DLD1 (cell line): ENCODE results near the gene YWHAE.
"Not testable (repeated sequence)": the region's sequence is repeated elsewhere in the genome, so short reads cannot be mapped to it uniquely, and the experiment has no call there.

Source experiments
- in situ Hi-C: cut with HindIII; loops from 2 replicates; pipeline ENCODE4 v1.10.0; 2017; ENCODE audit warnings: low sequenced_read_pairs

The YWHAE gene

GRCh38 chr17:1399679-1400512 is at the start of gene YWHAE:
Gene YWHAE (minus strand): TSS chr17:1400222. CDS start chr17:1400110, 112 bp downstream.
- in situ Hi-C loops = no loop called here

DNA sequence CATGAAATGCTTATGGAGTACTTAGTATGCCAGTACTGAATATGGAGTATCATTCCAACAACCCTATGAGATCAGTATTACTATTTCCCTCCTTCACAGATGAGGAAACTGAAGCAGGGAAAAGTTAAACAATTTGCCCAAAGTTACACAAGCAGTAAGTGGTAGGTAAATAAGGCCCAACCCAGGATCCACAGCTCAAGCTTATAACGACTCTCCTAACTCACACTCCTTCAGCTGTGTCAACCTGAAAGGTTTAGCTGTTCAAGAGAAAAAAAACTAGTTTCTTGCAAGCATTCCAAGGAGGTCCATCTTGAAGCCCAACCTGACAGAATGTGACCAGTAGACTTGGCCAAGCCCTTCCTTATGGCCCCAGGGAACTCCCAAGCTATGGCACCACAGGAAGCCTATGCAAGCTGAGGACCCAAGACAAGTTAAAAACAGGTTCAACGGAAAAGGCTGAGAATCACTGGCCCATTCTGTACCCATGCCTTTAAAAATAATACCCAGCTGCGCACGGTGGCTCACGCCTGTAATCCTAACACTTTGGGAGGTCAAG is 49.5 kb upstream of the YWHAE start:
- in situ Hi-C loops = no loop called here

DNA sequence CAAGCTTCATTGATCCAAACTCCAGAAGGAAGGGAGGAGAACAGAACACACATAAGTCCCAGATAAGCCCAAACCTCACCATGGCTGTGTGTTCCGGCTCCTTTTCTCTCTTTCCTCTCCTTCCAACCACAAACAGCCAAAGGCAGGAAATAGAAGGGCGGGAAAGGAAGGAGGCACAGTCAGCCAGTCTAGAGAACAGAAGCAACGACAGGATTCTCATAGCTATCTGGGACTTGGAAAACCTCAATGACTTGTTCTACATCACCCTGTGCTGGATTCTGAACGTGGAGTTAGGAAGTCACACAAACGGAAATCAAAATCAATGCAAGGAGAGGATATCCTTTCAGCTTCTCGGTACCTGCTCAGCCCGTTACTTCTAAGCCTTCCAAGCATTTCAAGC is 47.0 kb upstream of the YWHAE start:
- in situ Hi-C loops = no loop called here

GRCh38 chr17:1446201-1446600 is 46.2 kb upstream of the YWHAE start:
- in situ Hi-C loops = no loop called here

GRCh38 chr17:1445695-1446094 is 45.7 kb upstream of the YWHAE start:
- in situ Hi-C loops = not testable (repeated sequence)

DNA sequence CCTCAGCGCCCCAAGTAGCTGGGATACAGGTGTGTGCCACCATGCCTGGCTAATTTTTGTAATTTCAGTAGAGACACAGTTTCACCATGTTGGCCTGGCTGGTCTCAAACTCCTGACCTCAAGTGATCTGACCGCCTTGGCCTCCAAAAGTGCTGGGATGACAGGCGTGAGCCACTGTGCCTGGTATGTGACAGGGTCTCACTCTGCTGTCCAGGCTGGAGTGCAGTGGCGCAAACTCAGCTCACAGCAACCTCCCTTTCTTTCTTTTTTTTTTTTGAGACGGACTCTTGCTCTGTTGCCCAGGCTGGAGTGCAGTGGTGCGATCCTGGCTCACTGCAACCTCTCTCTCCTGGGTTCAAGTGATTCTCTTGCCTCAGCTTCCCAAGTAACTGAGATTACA is 42.7 kb upstream of the YWHAE start:
- in situ Hi-C loops = not testable (repeated sequence)

GRCh38 chr17:1442187-1442586 is 42.2 kb upstream of the YWHAE start:
- in situ Hi-C loops = no loop called here

DNA sequence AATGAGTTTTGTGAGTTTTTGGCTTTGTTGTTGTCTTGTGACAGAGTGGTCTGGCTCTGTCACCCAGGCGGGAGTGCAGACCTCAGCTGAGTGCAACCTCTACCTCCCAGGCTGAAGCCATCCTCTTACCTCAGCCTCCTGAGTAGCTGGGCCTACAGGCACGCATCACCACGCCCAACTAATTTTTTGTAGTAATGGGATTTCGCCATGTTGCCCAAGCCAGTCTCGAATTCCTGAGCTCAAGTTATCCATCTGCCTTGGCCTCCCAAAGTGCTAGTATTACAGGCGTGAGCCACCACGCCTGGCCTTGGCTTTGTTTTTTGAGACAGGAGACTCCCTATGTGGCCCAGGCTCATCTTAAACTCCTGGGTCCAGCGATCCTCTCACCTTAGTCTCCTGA is 40.9 kb upstream of the YWHAE start:
- in situ Hi-C loops = no loop called here

DNA sequence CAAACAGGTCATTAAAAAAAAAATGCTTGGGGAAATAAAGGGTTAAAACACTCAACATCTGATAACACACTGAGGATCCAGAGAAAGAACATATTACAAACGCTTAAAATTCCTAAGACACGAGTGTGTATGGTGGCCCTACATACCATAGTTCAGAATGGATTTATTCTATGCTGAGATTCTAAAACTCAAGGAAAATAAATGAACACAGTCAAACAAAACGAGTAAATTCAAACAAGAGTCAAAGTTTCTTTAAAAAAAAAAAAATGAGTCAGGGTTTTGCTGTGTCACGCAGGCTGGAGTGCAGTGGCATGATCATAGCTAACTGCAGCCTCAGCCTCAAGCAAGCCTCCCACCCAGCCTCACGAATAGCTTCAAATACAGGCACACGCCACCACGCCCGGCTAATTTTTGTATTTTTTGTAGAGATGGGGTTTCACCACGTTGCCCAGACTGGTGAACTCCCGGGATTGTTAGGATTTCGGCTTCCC is 38.6 kb upstream of the YWHAE start:
- in situ Hi-C loops = no loop called here

GRCh38 chr17:1435326-1435725 is 35.3 kb upstream of the YWHAE start:
- in situ Hi-C loops = no loop called here

GRCh38 chr17:1434150-1434549 is 34.1 kb upstream of the YWHAE start:
- in situ Hi-C loops = no loop called here

- in situ Hi-C loops = no loop called here
These were observed 31.6 kb upstream of the YWHAE start for GRCh38 chr17:1431631-1432104.

DNA sequence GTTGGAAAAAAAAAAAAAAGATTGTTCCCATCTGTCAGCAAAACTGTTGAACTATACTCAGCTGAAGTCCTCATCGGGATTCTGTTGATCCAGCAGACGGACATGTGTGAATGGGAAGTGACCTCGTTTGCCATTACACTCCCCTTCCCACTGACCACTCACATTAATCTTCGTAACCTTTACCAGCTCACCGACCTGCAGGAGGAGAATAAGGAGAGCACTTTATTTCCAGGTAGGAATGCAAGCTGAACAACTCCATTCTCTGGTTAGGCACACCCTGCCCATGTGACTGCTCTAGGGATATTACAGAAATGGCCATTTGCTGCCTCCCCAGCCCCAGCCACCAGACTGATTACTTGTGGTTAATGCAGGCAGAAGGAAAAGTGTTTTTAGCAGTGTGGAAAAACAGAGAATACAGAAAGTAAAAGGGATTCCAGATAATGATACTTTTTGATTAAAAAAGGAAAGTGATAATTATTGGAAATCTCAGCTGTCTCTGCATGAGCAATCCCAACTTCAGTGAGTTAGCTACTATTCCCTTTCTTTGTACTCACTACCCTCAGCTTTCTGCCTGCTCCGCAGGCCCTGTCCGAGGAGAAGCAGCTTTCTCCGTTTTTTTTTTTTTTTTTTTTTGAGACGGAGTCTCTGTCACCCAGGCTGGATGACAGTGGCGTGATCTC is 23.6 kb upstream of the YWHAE start:
- in situ Hi-C loops = no loop called here

DNA sequence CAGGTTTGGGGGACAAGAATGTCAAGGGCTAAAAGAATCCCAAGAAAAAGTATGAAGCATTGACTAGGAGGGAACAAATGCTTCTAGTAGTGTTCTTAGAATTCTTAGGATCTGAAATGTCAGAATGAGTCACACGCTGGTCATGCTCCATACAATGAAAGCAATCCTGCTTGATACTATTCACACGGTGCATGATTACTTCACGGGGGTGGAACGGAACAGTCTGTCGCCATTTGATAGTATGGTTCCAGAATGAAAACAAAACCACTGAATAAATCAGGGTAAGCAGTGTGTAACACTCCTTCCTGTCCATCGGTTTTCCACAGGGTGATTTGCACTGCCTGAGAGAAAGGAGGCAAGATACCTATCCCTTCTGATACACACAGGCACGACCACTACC is 22.9 kb upstream of the YWHAE start:
- in situ Hi-C loops = no loop called here

DNA sequence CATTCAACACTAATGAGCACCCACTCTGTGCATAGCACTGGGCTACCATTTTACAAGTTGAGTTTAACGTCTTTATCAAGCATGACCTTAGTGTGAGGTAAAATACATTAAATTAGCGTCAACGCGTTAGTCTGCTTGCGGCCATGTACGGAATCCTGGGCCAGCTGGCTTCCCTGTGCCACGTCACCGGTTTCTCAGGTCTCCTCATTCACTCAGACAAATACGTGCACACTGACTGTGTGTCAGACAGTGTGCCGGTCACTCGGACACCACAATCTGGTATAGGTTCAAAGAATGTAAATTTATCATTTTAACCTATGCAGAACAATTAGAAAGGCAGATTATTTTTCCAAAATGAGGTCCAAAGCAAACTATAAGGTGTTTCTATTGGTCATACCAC is 21.4 kb upstream of the YWHAE start:
- in situ Hi-C loops = no loop called here

DNA sequence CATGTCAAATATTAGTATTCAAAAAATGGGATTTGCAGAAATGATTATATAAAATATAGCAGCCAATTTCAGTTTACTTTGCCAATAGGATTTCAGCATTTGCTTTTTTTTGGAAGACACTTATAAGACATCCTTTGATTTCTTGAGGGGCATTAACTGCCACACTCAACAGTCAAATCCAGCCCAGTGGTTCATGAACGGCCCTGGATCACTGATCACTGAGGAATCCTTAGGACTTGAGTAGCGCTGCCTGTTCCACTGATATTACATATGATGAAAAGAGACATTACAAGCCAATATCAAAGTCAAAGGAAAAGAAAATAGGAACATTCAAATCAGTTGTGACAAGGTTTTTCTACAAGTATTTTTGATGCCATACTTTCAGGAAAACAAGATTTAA is 21.0 kb upstream of the YWHAE start:
- in situ Hi-C loops = no loop called here

- in situ Hi-C loops = no loop called here
These were observed 20.1 kb upstream of the YWHAE start for GRCh38 chr17:1420163-1420562.

DNA sequence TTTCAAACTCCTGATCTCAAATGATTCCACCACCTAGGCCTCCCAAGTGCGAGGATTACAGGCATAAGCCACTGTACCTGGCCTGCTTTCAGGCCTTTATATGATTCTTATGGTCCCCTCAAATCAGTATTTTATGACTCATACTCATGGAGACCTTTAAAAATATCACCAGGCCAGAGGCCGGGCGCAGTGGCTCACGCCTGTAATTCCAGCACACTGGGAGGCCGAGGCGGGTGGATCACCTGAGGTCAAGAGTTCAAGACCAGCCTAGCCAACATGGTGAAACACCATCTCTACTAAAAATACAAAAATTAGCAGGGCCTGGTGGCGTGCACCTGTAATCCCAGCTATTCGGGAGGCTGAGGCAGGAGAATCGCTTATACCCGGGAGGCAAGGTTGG is 18.5 kb upstream of the YWHAE start:
- in situ Hi-C loops = not testable (repeated sequence)

GRCh38 chr17:1416414-1416813 is 16.4 kb upstream of the YWHAE start:
- in situ Hi-C loops = no loop called here

- in situ Hi-C loops = no loop called here
These were observed 14.6 kb upstream of the YWHAE start for GRCh38 chr17:1414634-1415033.

GRCh38 chr17:1414001-1414574 is 14.1 kb upstream of the YWHAE start:
- in situ Hi-C loops = no loop called here
